ENCODE measurements around the gene VTI1A. TPM values are rescaled to one million over a fixed set of nuclear protein-coding genes. Genes with fewer than 3 reads are reported as not detected.

VTI1A gene
- total and polyA plus RNA-seq, 2 of the 8 experiments (the other 6 are each of a cell fraction or from before 2014, with no cell fraction given), result 6.0 to 20.0 TPM

DNA sequence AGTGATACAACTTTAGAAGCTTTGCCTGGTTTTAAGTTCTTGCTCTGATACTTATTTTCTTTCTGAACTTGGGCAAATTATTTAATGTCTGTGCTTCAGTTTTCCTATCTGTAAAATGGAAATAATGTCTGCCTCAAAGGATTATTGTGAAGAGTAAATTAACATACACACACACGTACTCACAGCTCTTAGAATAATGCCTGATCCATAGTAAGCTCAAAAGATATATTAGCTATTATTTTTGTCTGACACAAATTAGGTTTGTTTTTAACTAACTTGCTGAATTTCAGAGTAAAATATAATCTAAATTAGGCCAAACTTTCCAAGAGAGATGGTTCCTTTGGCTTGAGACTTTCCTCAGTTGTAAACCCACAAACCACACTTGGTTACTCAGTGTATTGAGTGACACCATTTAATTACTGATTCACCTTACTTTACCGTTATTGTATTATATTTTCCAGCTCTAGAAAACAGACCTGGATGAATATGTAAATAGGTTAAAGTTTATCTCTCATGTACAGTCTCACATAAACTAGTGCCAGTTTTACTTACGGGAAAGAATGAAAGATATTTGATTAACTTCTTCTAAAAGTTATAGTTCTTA, 50.4 kb downstream of the VTI1A start:
- H3K4ac ChIP-seq (replicated peaks; ENCODE audit: insufficient read length, low read depth, low read length), result no peak overlapping the region
- H4K5ac ChIP-seq (ENCODE audit: insufficient read length, low read depth, low read length), result no peak overlapping the region
- no peaks in the 10 kb centered on the region for H3K27me3 ChIP-seq (replicated peaks in 1 of 4; ENCODE audit: control insufficient read depth in 3 of 4, extremely low read depth in 1 of 4, insufficient read depth in 3 of 4, low read length in 3 of 4)
- no peak overlapping the region for H4K91ac ChIP-seq (replicated peaks; ENCODE audit: insufficient read length, low read length)
- H4K8ac ChIP-seq (ENCODE audit: extremely low read depth, insufficient read depth, low read length), result no peak overlapping the region
- no peak overlapping the region for H3K56ac ChIP-seq (replicated peaks; ENCODE audit: insufficient read length, low read depth, low read length)
- H2AK5ac ChIP-seq (ENCODE audit: low read depth, low read length), result no peak overlapping the region
- H3K18ac ChIP-seq (ENCODE audit: extremely low read depth, low read length), result no peak overlapping the region
- no peak overlapping the region for H3K14ac ChIP-seq (ENCODE audit: insufficient read length)
- H2BK12ac ChIP-seq (ENCODE audit: low read depth, low read length), result no peak overlapping the region
- H3K4me3 ChIP-seq (ENCODE audit: extremely low read depth in 1 of 4, insufficient read depth in 2 of 4, low read depth in 3 of 4, low read length in 4 of 4), result no peak overlapping the region
- no peaks in the 10 kb centered on the region for H3K79me1 ChIP-seq (ENCODE audit: low read depth, low read length)
- H2AFZ ChIP-seq (ENCODE audit: low read length), result no peak overlapping the region
- no peak overlapping the region for H3K4me2 ChIP-seq (ENCODE audit: insufficient read depth in 1 of 2, low read depth in 2 of 2, low read length in 2 of 2)
- DNase-seq (ENCODE audit: low read depth in 1 of 2, low spot score in 2 of 2) (no peak), FAIRE-seq (no peak)
- no peak overlapping the region for H2BK120ac ChIP-seq (replicated peaks; ENCODE audit: low read depth, low read length)
- no peak overlapping the region for H3K23ac ChIP-seq (ENCODE audit: insufficient read length)
- H2BK15ac ChIP-seq (ENCODE audit: low read length), result no peak overlapping the region
- CTCF ChIA-PET (ENCODE audit: partially characterized antibody), result interaction anchor here (1.4 to 1.7 kb wide), 2 partner anchors 10 to 27 kb away, joined by 4 to 5 read pairs; no protein-coding TSS in a partner anchor
- no peaks in the 10 kb centered on the region for H3K79me2 ChIP-seq (ENCODE audit: control insufficient read depth in 1 of 2, insufficient read depth in 2 of 2, low read length in 2 of 2)
- no peaks in the 10 kb centered on the region for H4K20me1 ChIP-seq (replicated peaks in 1 of 2; ENCODE audit: control insufficient read depth in 1 of 2, insufficient read depth in 2 of 2, low read length in 2 of 2)
- H2BK5ac ChIP-seq (ENCODE audit: low read depth, low read length), result no peak overlapping the region
- H3K23me2 ChIP-seq (ENCODE audit: low read depth, low read length), result no peaks in the 10 kb centered on the region
- no peak overlapping the region for H3K27ac ChIP-seq (ENCODE audit: low read depth, low read length)
- no peaks in the 10 kb centered on the region for H3K4me1 ChIP-seq (replicated peaks in 1 of 4; ENCODE audit: control insufficient read depth in 3 of 4, insufficient read depth in 4 of 4, low read length in 3 of 4)
- H2BK20ac ChIP-seq (ENCODE audit: low read length), result no peak overlapping the region
- POLR2A ChIA-PET (ENCODE audit: partially characterized antibody), result no interaction called here
- H3K9ac ChIP-seq (replicated peaks in 1 of 4; ENCODE audit: extremely low read depth in 1 of 4, low read depth in 3 of 4, low read length in 3 of 4), result no peak overlapping the region
- 84% methylated on average over 3 of the region's 3 CpGs; no CpG with 5 or more reads in 1 of the 2 experiments for WGBS, 2 experiments (ENCODE audit: extremely low coverage in 1 of 2, insufficient coverage in 1 of 2, insufficient read length in 1 of 2, insufficient replicate concordance in 2 of 2, low coverage in 1 of 2, low lambda C conversion rate in 2 of 2, missing lambda C conversion rate in 1 of 2)
- H3K36me3 ChIP-seq (ENCODE audit: control insufficient read depth in 2 of 4, insufficient read depth in 4 of 4, low read length in 3 of 4), result no peaks in the 10 kb centered on the region
- no peak for TF ChIP-seq SIN3A (conservative IDR thresholded peaks at IDR 0.05 in 1 of 2, IDR thresholded peaks at IDR 0.05 in 1 of 2; ENCODE audit: low read depth in 1 of 2, low read length in 2 of 2)
- no peak for TF ChIP-seq KDM1A (IDR thresholded peaks at IDR 0.05; ENCODE audit: borderline replicate concordance, low read length)
- no peak for TF ChIP-seq RXRA (IDR thresholded peaks at IDR 0.05; ENCODE audit: insufficient read depth, low read depth, low read length)
- no peaks in the 10 kb centered on the region for H3K9me3 ChIP-seq (ENCODE audit: insufficient read depth in 2 of 2, low read depth in 1 of 2, low read length in 1 of 2)
